ENCODE results near the gene LRRK1. TPM values are rescaled to one million over a fixed set of nuclear protein-coding genes. Genes with fewer than 3 reads are reported as not detected.

Gene LRRK1
- total RNA-seq, 1 donor from 2014 or later, result not detected

- H3K27ac Mint-ChIP-seq, result no peak overlapping the region
- no peaks in the 10 kb centered on the region for H3K4me1 ChIP-seq
- H3K4me3 ChIP-seq, result no peak overlapping the region
- H3K4me1 Mint-ChIP-seq, result peaks cover 14% of the 10 kb centered on the region
- no peaks in the 10 kb centered on the region for H3K9me3 Mint-ChIP-seq
- H3K36me3 Mint-ChIP-seq, result no peaks in the 10 kb centered on the region
- H3K27ac ChIP-seq, result no peak overlapping the region
- H3F3A ChIP-seq (ENCODE audit: low read depth), result no peaks in the 10 kb centered on the region
- no peaks in the 10 kb centered on the region for H3K9me3 ChIP-seq (ENCODE audit: low read depth)
- H2AFZ ChIP-seq (replicated peaks), result no peak overlapping the region
- no peak overlapping the region for H3K9ac ChIP-seq
- H3K27me3 Mint-ChIP-seq (ENCODE audit: insufficient read depth, low read depth), result peaks cover 41% of the 10 kb centered on the region
- no peaks in the 10 kb centered on the region for H3K36me3 ChIP-seq
- H4K20me1 ChIP-seq (ENCODE audit: low read depth), result peaks cover 5% of the 10 kb centered on the region
- no peak overlapping the region for H3K4me3 Mint-ChIP-seq
- no peak overlapping the region for H3K4me2 ChIP-seq
- no peak for DNase-seq (ENCODE audit: low spot score)
- H3K27me3 ChIP-seq, result peaks cover 46% of the 10 kb centered on the region
- TF ChIP-seq, protein P1, sequence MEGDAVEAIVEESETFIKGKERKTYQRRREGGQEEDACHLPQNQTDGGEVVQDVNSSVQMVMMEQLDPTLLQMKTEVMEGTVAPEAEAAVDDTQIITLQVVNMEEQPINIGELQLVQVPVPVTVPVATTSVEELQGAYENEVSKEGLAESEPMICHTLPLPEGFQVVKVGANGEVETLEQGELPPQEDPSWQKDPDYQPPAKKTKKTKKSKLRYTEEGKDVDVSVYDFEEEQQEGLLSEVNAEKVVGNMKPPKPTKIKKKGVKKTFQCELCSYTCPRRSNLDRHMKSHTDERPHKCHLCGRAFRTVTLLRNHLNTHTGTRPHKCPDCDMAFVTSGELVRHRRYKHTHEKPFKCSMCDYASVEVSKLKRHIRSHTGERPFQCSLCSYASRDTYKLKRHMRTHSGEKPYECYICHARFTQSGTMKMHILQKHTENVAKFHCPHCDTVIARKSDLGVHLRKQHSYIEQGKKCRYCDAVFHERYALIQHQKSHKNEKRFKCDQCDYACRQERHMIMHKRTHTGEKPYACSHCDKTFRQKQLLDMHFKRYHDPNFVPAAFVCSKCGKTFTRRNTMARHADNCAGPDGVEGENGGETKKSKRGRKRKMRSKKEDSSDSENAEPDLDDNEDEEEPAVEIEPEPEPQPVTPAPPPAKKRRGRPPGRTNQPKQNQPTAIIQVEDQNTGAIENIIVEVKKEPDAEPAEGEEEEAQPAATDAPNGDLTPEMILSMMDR (IDR thresholded peaks at IDR 0.05), result no peak
- no peak for TF ChIP-seq EZH2 (IDR thresholded peaks at IDR 0.05)
- TF ChIP-seq EZH2phosphoT487 (IDR thresholded peaks at IDR 0.05), result no peak
- no peaks in the 10 kb centered on the region for H3K79me2 ChIP-seq (ENCODE audit: low read depth)
Observed at GRCh38 chr15:100885811-100886210, 33.3 kb upstream of the LRRK1 start.

GRCh38 chr15:100887211-100887913 is 31.8 kb upstream of the LRRK1 start:
- Mint-ChIP-seq H3K27ac (no peak overlapping the region), H3K27me3 (ENCODE audit: insufficient read depth, low read depth) (peaks cover 26% of the 10 kb centered on the region), H3K36me3 (no peaks in the 10 kb centered on the region), H3K9me3 (no peaks in the 10 kb centered on the region), H3K4me3 (no peak overlapping the region), H3K4me1 (peaks cover 23% of the 10 kb centered on the region)
- Histone ChIP-seq H3K79me2 (ENCODE audit: low read depth) (no peaks in the 10 kb centered on the region), H3K27me3 (peaks cover 31% of the 10 kb centered on the region), H2AFZ (replicated peaks) (no peak overlapping the region), H3K9me3 (ENCODE audit: low read depth) (no peaks in the 10 kb centered on the region), H3K9ac (no peak overlapping the region), H3K4me2 (no peak overlapping the region), H3K4me1 (peaks cover 12% of the 10 kb centered on the region), H3F3A (ENCODE audit: low read depth) (peaks cover 10% of the 10 kb centered on the region), H3K27ac (no peak overlapping the region), H4K20me1 (ENCODE audit: low read depth) (no peaks in the 10 kb centered on the region), H3K4me3 (no peak overlapping the region), H3K36me3 (no peaks in the 10 kb centered on the region)
- no peak for DNase-seq (ENCODE audit: low spot score)
- TF ChIP-seq EZH2 (IDR thresholded peaks at IDR 0.05) (no peak), EZH2phosphoT487 (IDR thresholded peaks at IDR 0.05) (no peak)
- TF ChIP-seq, protein P1 (IDR thresholded peaks at IDR 0.05), result no peak

DNA sequence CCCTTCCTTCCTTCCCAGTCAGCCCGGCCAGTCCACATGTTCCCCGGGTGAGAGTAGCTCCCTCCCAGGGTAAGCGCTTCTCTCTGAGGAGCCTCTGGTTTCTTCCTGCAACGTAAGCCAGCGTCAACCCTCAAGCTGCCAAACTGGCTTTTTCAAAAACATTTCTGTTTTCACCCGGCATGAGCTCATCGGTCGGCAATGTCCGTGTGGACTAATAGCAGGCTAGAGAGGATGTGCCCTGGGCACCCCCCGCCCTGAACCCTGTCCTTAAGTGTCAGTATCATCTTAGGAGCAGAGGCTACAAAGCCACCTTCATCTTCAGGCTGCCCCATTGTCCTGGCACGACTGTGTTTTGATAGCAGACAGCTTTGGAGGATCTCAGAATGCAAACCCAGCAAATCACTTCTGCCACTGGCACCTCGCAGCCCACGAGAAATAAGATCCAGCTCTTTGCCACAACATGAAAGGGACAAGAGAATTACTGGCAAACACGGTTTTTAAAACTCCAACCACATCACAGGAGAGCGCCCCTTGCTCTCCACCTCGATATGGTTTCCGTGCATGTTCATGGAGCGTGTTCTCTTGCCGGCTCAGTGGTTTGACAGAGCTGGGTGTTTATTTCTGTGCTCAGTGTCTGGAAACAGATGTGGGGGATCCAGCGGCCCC is 29.6 kb upstream of the LRRK1 start:
- TF ChIP-seq EZH2 (IDR thresholded peaks at IDR 0.05), result no peak
- no peak for TF ChIP-seq EZH2phosphoT487 (IDR thresholded peaks at IDR 0.05)
- TF ChIP-seq, protein P1 (IDR thresholded peaks at IDR 0.05), result no peak
- H3K9ac ChIP-seq, result no peak overlapping the region
- H3K9me3 ChIP-seq (ENCODE audit: low read depth), result no peaks in the 10 kb centered on the region
- H3K36me3 ChIP-seq, result no peaks in the 10 kb centered on the region
- H3K4me1 ChIP-seq, result peaks cover 13% of the 10 kb centered on the region
- no peak for DNase-seq (ENCODE audit: low spot score)
- Mint-ChIP-seq H3K9me3 (no peaks in the 10 kb centered on the region), H3K27ac (peak overlapping the region; percentile 10), H3K36me3 (no peaks in the 10 kb centered on the region), H3K27me3 (ENCODE audit: insufficient read depth, low read depth) (peaks cover 19% of the 10 kb centered on the region), H3K4me1 (peaks cover 31% of the 10 kb centered on the region), H3K4me3 (no peak overlapping the region)
- no peak overlapping the region for H3K4me2 ChIP-seq
- H3K79me2 ChIP-seq (ENCODE audit: low read depth), result no peaks in the 10 kb centered on the region
- H3F3A ChIP-seq (ENCODE audit: low read depth), result peaks cover 10% of the 10 kb centered on the region
- H3K27ac ChIP-seq, result no peak overlapping the region
- no peak overlapping the region for H2AFZ ChIP-seq (replicated peaks)
- no peaks in the 10 kb centered on the region for H4K20me1 ChIP-seq (ENCODE audit: low read depth)
- H3K27me3 ChIP-seq, result peaks cover 9% of the 10 kb centered on the region
- no peak overlapping the region for H3K4me3 ChIP-seq

Measured in neural progenitor cell (in vitro differentiated cells).